ENCODE results near the gene CREB3L2.
A peak's percentile ranks its signal among the peaks of the same experiment; 100 is the strongest.

The CREB3L2 gene

GRCh38 chr7:137977173-137977572 is 24.7 kb downstream of the CREB3L2 start:
- no peak for DNase-seq (ENCODE audit: extremely low spot score)
- no peak for TF ChIP-seq CTCF (IDR thresholded peaks at IDR 0.05; ENCODE audit: control extremely low read depth, extremely low read depth, low read depth, missing control alignments)
- CTCF ChIA-PET, result no interaction called here
- POLR2A ChIA-PET, result no interaction called here

DNA sequence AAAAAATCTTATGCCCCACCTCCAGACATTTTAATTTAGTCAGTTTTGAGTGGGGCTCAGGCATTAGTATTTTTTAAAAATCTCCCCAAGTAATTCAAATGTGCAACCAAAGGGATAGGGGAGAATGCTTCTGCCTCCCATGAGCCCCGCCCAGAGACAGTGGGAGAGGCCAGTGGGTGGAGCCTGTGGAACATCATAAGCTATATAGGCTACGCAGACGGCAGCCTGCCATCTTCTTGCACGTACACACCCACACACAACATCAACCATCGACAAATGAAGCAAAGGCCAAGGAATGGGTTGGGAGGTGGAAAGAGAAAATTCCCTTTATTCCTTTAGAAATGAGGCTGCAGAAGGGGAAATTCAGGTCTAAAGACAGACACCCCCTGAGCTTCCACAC is 25.2 kb downstream of the CREB3L2 start:
- ChIA-PET CTCF (no interaction called here), POLR2A (no interaction called here)
- TF ChIP-seq CTCF (IDR thresholded peaks at IDR 0.05; ENCODE audit: control extremely low read depth, extremely low read depth, low read depth, missing control alignments), result no peak
- DNase-seq (ENCODE audit: extremely low spot score), result no peak

DNA sequence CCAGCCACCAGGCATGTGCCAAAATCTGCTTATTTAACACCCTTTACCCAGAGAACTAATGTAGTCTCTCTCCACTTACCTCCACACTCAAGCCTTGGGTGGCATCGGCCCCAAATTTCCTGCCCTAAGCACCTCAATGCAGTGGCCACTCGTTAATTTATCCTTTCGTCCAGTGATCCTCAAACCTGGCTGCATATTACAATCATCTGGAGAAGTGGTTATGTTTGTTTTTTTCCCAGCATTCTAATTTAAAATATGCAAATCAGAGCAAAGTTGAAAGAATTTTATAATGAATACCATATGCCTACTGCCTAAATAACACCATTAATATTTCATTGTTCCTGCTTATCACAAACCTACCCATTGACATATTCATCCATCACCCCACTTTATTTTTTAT is 25.7 kb downstream of the CREB3L2 start:
- POLR2A ChIA-PET, result no interaction called here
- no peak for DNase-seq (ENCODE audit: extremely low spot score)
- TF ChIP-seq CTCF (IDR thresholded peaks at IDR 0.05; ENCODE audit: control extremely low read depth, extremely low read depth, low read depth, missing control alignments), result no peak
- CTCF ChIA-PET, result interaction anchor here (0.8 to 2.1 kb wide), 4 partner anchors 8 to 35 kb away, joined by 3 to 14 read pairs (median 8); partner anchors contain the start of gene CREB3L2

DNA sequence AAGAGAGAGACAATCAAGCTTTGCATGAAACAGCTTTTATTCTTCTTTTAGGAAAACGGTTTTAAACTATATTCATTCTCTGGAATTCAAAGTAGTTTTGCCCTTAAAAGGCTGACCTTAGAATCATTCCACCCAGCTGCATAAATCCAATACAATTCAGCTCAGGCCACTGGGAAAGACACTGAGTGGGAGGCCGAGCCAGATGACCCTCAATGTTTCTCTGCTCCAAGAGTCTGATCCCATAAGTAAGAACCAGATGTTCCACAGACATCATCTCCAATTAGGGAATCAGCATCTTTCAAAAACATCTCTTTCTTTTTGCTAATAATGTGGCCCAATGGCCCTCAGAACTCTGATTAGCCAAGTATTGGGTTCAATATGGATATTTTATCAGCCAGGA is 26.1 kb downstream of the CREB3L2 start:
- POLR2A ChIA-PET, result no interaction called here
- TF ChIP-seq CTCF (IDR thresholded peaks at IDR 0.05; ENCODE audit: control extremely low read depth, extremely low read depth, low read depth, missing control alignments), result no peak
- CTCF ChIA-PET, result interaction anchor here (0.8 to 2.1 kb wide), 13 partner anchors 9 to 76 kb away, joined by 3 to 14 read pairs (median 4); partner anchors contain the start of gene CREB3L2
- no peak for DNase-seq (ENCODE audit: extremely low spot score)

- ChIA-PET CTCF (interaction anchor here (0.7 to 2.1 kb wide), 14 partner anchors 8 to 75 kb away, joined by 3 to 14 read pairs (median 4); partner anchors contain the start of gene CREB3L2), POLR2A (no interaction called here)
- TF ChIP-seq CTCF (IDR thresholded peaks at IDR 0.05; ENCODE audit: control extremely low read depth, extremely low read depth, low read depth, missing control alignments), result no peak
- peak; percentile 42 for DNase-seq (ENCODE audit: extremely low spot score)
Measured at GRCh38 chr7:137975221-137975620, 26.7 kb downstream of the CREB3L2 start.

DNA sequence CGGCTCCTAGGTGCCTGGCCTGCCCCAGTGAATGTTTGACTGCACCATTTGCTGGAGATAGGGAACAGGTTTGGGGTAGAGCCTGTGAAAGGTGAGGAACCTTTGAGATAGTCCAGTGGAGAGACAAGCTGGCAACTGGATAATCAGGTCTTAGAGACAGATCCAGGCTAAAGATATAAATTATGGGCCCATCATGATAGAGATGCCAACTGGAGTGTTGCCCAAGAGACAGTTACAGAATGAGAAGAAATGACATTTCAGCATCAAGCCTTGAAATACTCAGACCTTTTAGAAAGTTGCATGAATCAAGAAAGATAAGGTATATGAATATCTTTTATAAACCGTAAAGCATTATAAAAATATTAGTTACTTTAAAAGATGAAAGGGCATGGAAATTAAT is 27.1 kb downstream of the CREB3L2 start:
- ChIA-PET CTCF (interaction anchor here (0.7 to 2.1 kb wide), 13 partner anchors 8 to 75 kb away, joined by 3 to 14 read pairs (median 4); partner anchors contain the start of gene CREB3L2), POLR2A (no interaction called here)
- no peak for TF ChIP-seq CTCF (IDR thresholded peaks at IDR 0.05; ENCODE audit: control extremely low read depth, extremely low read depth, low read depth, missing control alignments)
- DNase-seq (ENCODE audit: extremely low spot score), result no peak
